Sigmoid colon (tissue), 7 donors: ENCODE data around the gene NTM. TPM values are rescaled to one million over a fixed set of nuclear protein-coding genes. Genes with fewer than 3 reads are reported as not detected.

Source experiments
- DNase-seq: peaks from one replicate; pipeline ENCODE4 v3.0.0-alpha.2; 2019
- H3K27ac ChIP-seq, 4 donors: fragments of 200-600 bp; sonication (generic); one replicate each; pipeline ENCODE4 v1.5.1; 2016 to 2019; ENCODE audit warnings: mild to moderate bottlenecking in 1 of 4
- H3K27me3 ChIP-seq, 3 donors: fragments of 200-600 bp; sonication (generic); one replicate each; pipeline ENCODE4 v1.5.1; 2019; ENCODE audit warnings: mild to moderate bottlenecking in 1 of 3
- H3K36me3 ChIP-seq, 4 donors: fragments of 200-600 bp; sonication (generic); one replicate each; pipeline ENCODE4 v1.5.1; 2016 to 2019
- H3K4me1 ChIP-seq, 4 donors: fragments of 200-600 bp; sonication (generic); one replicate each; pipeline ENCODE4 v1.5.1; 2017 to 2019
- H3K4me3 ChIP-seq, 4 donors: fragments of 200-600 bp; sonication (generic); one replicate each; pipeline ENCODE4 v1.5.1; 2017 to 2019; ENCODE audit warnings: mild to moderate bottlenecking in 2 of 4, moderate library complexity in 1 of 4
- H3K9me3 ChIP-seq, 4 donors: fragments of 200-600 bp in 3 of 4; sonication (generic) in 3 of 4; one replicate each; pipeline versions ENCODE4 v1.5.1 to v1.6.1; 2013 to 2019
- EP300 ChIP-seq, 4 donors: sonication (generic); formaldehyde crosslinking; IDR thresholded peaks; one replicate each; pipeline ENCODE4 v1.6.1; 2017; ENCODE audit warnings: antibody characterized with exemption in 4 of 4
- POLR2A ChIP-seq, 2 donors: fragments of 450-650 bp; IDR thresholded peaks; one replicate each; pipeline ENCODE4 v1.6.1; 2016; ENCODE audit warnings: antibody characterized with exemption in 2 of 2, mild to moderate bottlenecking in 2 of 2, moderate library complexity in 2 of 2
- POLR2AphosphoS5 ChIP-seq, 4 donors: sonication (generic); formaldehyde crosslinking; IDR thresholded peaks; one replicate each; pipeline ENCODE4 v1.6.1; 2017; ENCODE audit warnings: antibody characterized with exemption in 4 of 4
- WGBS, 2 donors: extraction: QIAGEN DNeasy Blood & Tissue Kit; methylation state at CpG; one replicate each; pipeline ENCODE4 v1.1.7; 2013; 5-methylcytosine and 5-hydroxymethylcytosine counted together
- intact Hi-C: fragments of 100-400 bp; cut with DNase I; formaldehyde crosslinking; loops from one replicate; pipeline ENCODE4 v1.15.1; 2023
- polyA plus RNA-seq, 3 donors: library from polyadenylated mRNA; stranded (reverse); fragments of 200-250 nt; gene quantifications; one replicate each; pipeline ENCODE4 v1.2.3, GENCODE V29; 2013
- total RNA-seq, 4 donors: library from RNA; depleted of rRNA; stranded (reverse); fragments of >200 nt; gene quantifications; one replicate each; pipeline ENCODE4 v1.1.0, GENCODE V29; 2016
- TF ChIP-seq, protein P1 (sequence below), 4 experiments: fragments of 450-650 bp in 3 of 4; fragments of 200-600 bp in 1 of 4; IDR thresholded peaks; one replicate each; pipeline ENCODE4 v1.5.1; 2016 to 2019; ENCODE audit warnings: antibody characterized with exemption in 4 of 4, mild to moderate bottlenecking in 3 of 4, moderate library complexity in 2 of 4
- donor health status: healthy with polysubstance abuse.
- donor health status: Bipolar disorder and iron deficiency.
- donor health status: healthy.

The NTM gene
- total and polyA plus RNA-seq, 7 donors, result 0.96 to 18.3 (median 6.4) TPM; not detected in 1

GRCh38 chr11:132238331-132238866 lies 868.0 kb downstream of the NTM start:
- no peak for DNase-seq
- Histone ChIP-seq H3K27ac (peak overlapping the region in 1 of 4 donors; percentile 63), H3K36me3 (no peaks in the 10 kb centered on the region), H3K4me3 (no peak overlapping the region), H3K4me1 (peaks cover 0 to 7% (median 2%) of the 10 kb centered on the region in 4 donors), H3K27me3 (no peaks in the 10 kb centered on the region), H3K9me3 (no peaks in the 10 kb centered on the region)
- intact Hi-C loops, result no loop called here
- TF ChIP-seq POLR2AphosphoS5 (IDR thresholded peaks at IDR 0.05), result peak in 1 of 4 donors; percentile 30
- no peak for TF ChIP-seq POLR2A (IDR thresholded peaks at IDR 0.05)
- 81 to 82% methylated on average over 7 of the region's 7 CpGs for WGBS, 2 donors

GRCh38 chr11:132240374-132240773 lies 870.0 kb downstream of the NTM start:
- H3K9me3 ChIP-seq, result no peaks in the 10 kb centered on the region
- peaks cover 0 to 13% (median 2%) of the 10 kb centered on the region in 4 donors for H3K4me1 ChIP-seq
- TF ChIP-seq EP300 (IDR thresholded peaks at IDR 0.05) (no peak), POLR2A (IDR thresholded peaks at IDR 0.05) (no peak), POLR2AphosphoS5 (IDR thresholded peaks at IDR 0.05) (no peak)
- TF ChIP-seq, protein P1, sequence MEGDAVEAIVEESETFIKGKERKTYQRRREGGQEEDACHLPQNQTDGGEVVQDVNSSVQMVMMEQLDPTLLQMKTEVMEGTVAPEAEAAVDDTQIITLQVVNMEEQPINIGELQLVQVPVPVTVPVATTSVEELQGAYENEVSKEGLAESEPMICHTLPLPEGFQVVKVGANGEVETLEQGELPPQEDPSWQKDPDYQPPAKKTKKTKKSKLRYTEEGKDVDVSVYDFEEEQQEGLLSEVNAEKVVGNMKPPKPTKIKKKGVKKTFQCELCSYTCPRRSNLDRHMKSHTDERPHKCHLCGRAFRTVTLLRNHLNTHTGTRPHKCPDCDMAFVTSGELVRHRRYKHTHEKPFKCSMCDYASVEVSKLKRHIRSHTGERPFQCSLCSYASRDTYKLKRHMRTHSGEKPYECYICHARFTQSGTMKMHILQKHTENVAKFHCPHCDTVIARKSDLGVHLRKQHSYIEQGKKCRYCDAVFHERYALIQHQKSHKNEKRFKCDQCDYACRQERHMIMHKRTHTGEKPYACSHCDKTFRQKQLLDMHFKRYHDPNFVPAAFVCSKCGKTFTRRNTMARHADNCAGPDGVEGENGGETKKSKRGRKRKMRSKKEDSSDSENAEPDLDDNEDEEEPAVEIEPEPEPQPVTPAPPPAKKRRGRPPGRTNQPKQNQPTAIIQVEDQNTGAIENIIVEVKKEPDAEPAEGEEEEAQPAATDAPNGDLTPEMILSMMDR (IDR thresholded peaks at IDR 0.05), result no peak
- no peaks in the 10 kb centered on the region for H3K27me3 ChIP-seq
- WGBS, 2 donors, result 77 to 86% methylated on average over 5 of the region's 5 CpGs
- no peak overlapping the region for H3K27ac ChIP-seq
- no peak for DNase-seq
- intact Hi-C loops, result no loop called here
- no peak overlapping the region for H3K4me3 ChIP-seq
- H3K36me3 ChIP-seq, result no peaks in the 10 kb centered on the region

- H3K27ac ChIP-seq, result no peak overlapping the region
- H3K27me3 ChIP-seq, result no peaks in the 10 kb centered on the region
- 53 to 75% methylated on average over 5 of the region's 5 CpGs for WGBS, 2 donors
- H3K36me3 ChIP-seq, result no peaks in the 10 kb centered on the region
- no peak for TF ChIP-seq POLR2A (IDR thresholded peaks at IDR 0.05)
- TF ChIP-seq POLR2AphosphoS5 (IDR thresholded peaks at IDR 0.05), result no peak
- TF ChIP-seq EP300 (IDR thresholded peaks at IDR 0.05), result no peak
- TF ChIP-seq, protein P1 (IDR thresholded peaks at IDR 0.05), result no peak
- no peaks in the 10 kb centered on the region for H3K9me3 ChIP-seq
- no peak overlapping the region for H3K4me3 ChIP-seq
- H3K4me1 ChIP-seq, result peaks cover 0 to 16% (median 2%) of the 10 kb centered on the region in 4 donors
- no peak for DNase-seq
- intact Hi-C loops, result no loop called here
These were observed 872.2 kb downstream of the NTM start for GRCh38 chr11:132242632-132243031.

DNA sequence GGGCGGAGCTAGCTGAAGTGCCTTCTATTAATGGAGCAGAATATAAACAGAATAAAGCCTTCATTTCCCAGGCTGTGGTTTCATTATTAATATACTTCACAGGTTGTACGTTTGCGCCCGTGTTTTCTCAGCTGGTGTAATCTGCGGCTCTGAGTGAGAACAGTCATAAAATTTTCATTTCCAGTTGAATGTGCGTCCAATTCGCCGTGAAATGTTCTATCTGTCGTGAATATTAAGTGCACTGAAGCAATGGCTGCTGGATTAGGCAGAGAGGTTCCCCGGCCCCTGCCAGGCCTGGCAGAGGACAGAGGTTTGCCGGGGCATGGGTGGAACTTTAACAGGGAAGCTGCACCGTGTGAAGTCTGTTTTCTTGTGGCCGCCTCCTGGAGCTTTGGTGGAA lies 874.4 kb downstream of the NTM start:
- WGBS, 2 donors, result 75 to 78% methylated on average over 13 of the region's 13 CpGs
- no peak for DNase-seq
- Histone ChIP-seq H3K27me3 (no peaks in the 10 kb centered on the region), H3K27ac (peak overlapping the region in 1 of 4 donors; percentile 58), H3K9me3 (no peaks in the 10 kb centered on the region), H3K4me3 (no peak overlapping the region), H3K4me1 (peaks cover 0 to 9% (median 0%) of the 10 kb centered on the region in 4 donors), H3K36me3 (no peaks in the 10 kb centered on the region)
- intact Hi-C loops, result no loop called here
- TF ChIP-seq POLR2A (IDR thresholded peaks at IDR 0.05) (no peak), POLR2AphosphoS5 (IDR thresholded peaks at IDR 0.05) (no peak), EP300 (IDR thresholded peaks at IDR 0.05) (no peak)
- TF ChIP-seq, protein P1 (IDR thresholded peaks at IDR 0.05), result no peak

DNA sequence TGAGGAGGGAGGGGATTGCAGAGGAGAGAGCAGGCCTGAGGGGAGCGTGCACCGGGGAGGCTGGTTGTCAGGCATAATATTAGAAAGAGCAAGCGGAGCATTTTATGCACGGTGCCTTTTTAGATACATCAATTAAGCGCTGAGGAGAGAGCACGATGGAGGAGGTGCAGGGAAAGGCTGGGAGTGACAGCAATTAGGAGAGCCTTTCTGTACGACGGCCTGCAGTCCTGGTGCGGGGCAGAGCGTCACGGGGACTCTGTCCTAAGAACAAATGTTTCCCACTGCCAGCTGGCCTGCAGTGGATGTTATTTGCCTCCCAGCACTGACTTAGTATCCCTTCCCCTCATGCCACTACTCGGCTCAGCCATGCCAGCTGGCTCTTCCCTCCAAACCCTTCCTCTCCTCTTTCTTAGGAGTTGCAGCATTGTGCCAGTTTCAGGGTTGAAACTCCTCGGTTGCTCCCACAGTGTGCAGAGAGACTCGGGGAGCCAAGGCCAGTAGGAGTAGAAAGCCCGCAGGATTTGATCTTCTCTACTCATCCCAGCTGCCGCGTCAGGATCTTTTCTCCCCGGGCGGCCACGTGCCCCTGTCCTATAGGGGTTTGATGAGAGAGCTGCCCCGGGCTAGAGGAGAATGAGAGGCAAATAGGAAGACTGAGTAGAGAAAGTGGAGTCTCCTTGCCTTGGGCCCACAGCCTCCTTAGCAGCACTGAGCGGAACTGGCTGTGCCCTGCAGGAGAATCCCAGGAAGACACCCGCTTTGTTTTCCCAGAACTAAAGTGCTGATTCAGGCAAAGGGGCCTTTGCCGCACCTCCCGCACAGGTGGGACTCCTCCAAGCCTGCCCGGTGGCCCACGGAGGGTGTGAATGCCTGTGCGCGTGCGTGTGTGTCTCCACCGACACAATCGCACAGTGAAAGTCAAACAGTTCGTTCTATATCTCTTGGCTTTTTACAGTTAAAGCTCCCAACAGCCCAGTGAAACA lies 875.3 kb downstream of the NTM start:
- H3K27me3 ChIP-seq, result no peaks in the 10 kb centered on the region
- no peak for DNase-seq
- H3K4me3 ChIP-seq, result no peak overlapping the region
- peak overlapping the region in 1 of 4 donors; percentile 58 for H3K27ac ChIP-seq
- H3K4me1 ChIP-seq, result peaks cover 0 to 9% (median 0%) of the 10 kb centered on the region in 4 donors
- 86 to 88% methylated on average over 33 of the region's 33 CpGs for WGBS, 2 donors
- TF ChIP-seq POLR2A (IDR thresholded peaks at IDR 0.05), result no peak
- TF ChIP-seq, protein P1 (IDR thresholded peaks at IDR 0.05), result no peak
- no peaks in the 10 kb centered on the region for H3K36me3 ChIP-seq
- no peaks in the 10 kb centered on the region for H3K9me3 ChIP-seq
- intact Hi-C loops, result no loop called here
